Stimulated activated CD8-positive, alpha-beta memory T cell treated with anti-CD3 and anti-CD28 coated beads, Interleukin-12 subunit alpha, Interleukin-12 subunit beta, amount 100 ng/mL, for 24 hours (primary cell): ENCODE results near the gene GLI2.

Source experiments
- DNase-seq: peaks from one replicate; pipeline ENCODE4 v3.0.0-alpha.2; 2020; ENCODE audit errors: extremely low read depth

Gene GLI2

GRCh38 chr2:120758181-120759144 lies 22.8 kb downstream of the GLI2 start:
- no peak for DNase-seq

DNA sequence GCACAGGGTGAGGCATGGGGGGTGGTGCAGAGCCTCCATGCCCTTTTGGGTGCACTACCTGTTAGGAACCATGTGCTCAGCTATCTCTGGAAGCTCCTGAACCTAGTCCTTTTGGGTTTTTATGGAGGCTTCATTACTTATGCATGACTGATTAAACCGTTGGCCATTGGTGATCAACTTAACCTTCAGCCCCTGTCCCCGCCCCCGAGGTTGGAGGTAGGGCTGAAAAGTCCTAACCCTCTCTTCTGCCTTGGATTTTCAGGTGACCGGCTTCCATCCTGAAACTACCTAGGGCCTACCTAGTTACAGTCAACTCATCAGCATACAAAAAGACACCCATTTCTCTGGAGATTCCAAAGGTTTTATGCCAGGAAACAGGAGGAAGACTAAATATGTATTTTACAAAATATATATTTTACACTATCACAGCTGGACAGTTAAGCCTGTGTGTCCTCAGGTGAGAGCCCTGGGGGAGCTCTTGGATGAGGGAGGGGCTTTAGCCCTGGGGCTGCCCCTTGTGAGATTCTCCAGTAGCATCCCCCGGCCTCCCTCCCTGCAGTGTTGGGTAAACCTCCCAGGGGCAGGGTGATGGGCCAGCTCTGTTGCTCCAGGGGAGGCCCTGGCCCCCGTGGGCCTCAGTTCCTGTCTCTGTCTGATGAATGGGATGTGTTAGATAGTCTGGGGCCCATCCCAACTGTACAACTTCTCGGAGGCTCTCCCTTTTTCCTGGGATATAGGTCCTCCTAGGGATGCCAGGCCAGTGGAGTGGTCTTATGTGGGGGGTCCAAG lies 24.1 kb downstream of the GLI2 start:
- no peak for DNase-seq

GRCh38 chr2:120760446-120761135 lies 24.9 kb downstream of the GLI2 start:
- DNase-seq = no peak

- DNase-seq = no peak
Observed at GRCh38 chr2:120761164-120761861, 25.6 kb downstream of the GLI2 start.

- DNase-seq = no peak
Observed at GRCh38 chr2:120761911-120762310, 26.2 kb downstream of the GLI2 start.

GRCh38 chr2:120762341-120763061 lies 26.8 kb downstream of the GLI2 start:
- DNase-seq = no peak

DNA sequence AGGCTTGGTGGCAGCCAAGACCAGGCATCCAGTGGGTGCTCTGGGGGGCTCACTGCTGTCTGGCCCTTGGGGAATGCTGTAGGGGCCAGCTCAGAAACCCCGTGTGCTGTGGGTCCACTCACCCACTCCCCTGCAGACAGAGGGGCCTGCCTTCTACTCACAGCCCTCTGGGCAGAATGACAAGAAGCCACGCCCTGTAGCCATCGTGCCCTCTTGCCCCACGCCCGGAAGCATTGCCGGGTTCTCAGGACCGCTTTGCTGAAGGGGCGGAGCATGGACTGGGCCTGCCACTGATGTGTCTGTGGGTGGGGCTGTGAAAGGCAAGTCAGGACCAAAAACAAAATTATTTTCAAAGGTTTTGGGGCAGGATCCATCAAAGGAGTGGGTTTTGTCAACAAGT lies 27.8 kb downstream of the GLI2 start:
- no peak for DNase-seq

- no peak for DNase-seq
Observed at GRCh38 chr2:120763931-120764330, 28.3 kb downstream of the GLI2 start.

DNA sequence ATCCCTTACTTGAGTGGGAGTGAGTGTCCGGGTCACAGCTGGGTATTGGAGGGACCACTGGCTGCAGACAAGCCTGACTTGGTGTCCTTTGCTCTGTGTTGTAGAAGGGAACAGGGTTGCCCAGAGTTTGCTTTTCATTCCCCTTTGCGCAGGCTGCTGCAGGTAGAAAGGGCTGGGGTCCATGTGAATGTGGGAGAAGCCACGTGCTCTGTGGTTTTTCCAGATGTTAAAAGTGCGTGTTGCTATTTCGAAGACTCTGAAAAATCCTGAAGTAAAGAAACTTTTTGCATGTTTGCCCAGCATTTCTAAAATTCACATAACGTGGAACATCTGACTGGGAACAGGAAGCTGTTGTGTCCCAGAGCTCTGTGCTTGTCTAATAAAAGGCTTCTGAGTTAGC lies 28.8 kb downstream of the GLI2 start:
- DNase-seq = no peak

- no peak for DNase-seq
Observed at GRCh38 chr2:120764991-120765677, 29.5 kb downstream of the GLI2 start.

GRCh38 chr2:120765678-120766469 lies 30.2 kb downstream of the GLI2 start:
- DNase-seq = no peak

GRCh38 chr2:120766470-120767351 lies 31.0 kb downstream of the GLI2 start:
- DNase-seq = no peak

DNA sequence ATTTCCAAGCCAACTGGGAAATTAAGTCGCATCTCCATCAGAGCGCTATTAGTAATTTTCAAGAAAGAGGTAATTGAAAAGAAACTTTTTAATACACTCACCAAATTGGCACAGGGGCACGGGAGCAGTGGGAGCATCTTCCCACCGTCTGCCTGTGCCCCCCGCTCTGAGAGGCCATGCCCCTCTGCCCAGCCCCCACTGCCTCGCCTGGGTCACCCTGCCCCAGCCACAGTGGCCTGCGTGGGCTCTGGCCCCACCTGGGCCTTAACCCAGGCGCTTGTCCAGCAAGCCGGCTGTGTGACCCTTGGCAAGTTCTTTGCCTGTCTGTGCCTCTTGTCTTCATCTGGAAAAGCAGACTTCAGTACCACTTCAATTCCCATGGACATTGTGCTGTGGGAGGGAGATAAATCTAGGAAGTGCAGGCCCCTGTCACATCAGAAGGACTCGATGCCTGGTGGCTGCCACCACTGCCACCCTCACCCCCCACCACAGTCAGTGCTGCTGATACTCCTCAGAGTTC lies 31.9 kb downstream of the GLI2 start:
- no peak for DNase-seq

- DNase-seq = no peak
Observed at GRCh38 chr2:120768112-120769048, 32.7 kb downstream of the GLI2 start.

DNA sequence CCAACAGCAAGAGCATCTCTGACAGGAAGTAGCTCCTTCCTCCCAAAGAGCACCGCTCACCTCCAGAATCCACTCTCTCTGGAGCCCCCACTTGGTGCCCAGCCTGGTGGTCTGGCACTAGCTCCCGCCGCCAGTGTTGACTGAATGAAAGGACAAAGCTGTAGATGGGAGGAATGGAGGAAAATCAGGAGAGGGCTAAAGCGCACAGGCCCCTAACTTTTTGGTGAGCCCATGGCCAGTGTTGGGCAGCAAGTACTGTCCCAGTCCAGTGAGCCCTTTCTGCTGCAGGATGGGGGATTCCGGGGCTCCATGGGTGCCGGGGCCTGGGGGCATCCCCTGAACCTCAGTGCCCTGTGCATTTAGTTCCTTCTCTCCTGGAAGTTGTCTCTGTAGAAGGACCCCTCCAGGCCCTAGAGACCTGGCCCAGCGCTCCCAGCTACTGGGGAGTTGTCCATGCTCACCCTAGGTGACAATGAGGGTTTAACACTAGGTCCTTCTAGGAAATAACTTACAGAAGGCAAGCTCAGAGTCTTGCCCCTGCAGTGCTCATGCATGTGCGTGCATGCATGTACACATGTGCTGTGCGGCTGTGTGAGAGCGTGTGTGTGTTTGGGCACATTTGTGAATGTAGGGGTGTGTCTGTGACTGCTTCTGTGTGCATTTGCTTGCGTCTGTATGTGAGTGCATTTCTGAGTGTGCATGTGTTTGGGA lies 33.6 kb downstream of the GLI2 start:
- no peak for DNase-seq

- no peak for DNase-seq
Observed at GRCh38 chr2:120769787-120770120, 34.1 kb downstream of the GLI2 start.

DNA sequence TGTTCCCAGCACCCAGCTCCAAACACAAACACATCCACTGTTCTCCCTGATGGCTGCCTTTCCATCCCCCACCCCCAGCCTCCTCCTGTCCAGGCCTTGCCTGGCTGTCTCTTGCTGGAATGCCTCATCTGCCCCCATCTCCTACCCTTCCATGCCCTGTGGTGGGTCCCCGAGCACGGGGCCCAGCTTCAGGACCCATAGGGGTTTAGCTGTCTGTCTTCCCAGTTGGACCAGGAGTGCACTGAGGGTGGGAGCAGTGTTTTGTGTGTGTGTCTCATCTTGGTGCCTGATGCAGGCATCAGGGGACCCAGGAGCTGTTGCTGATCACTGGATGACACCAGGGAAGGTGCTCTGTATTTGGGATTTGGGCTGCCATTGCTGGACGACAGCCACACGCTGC lies 34.5 kb downstream of the GLI2 start:
- no peak for DNase-seq
